GM18526 (cell line): ENCODE results near the gene TMCO2.

ENCODE experiments used
- POLR2A ChIP-seq: IDR thresholded peaks from 3 replicates; pipeline ENCODE4 v1.6.1; 2011; ENCODE audit not compliant: insufficient read length; ENCODE audit errors: extremely low read depth

The TMCO2 gene

DNA sequence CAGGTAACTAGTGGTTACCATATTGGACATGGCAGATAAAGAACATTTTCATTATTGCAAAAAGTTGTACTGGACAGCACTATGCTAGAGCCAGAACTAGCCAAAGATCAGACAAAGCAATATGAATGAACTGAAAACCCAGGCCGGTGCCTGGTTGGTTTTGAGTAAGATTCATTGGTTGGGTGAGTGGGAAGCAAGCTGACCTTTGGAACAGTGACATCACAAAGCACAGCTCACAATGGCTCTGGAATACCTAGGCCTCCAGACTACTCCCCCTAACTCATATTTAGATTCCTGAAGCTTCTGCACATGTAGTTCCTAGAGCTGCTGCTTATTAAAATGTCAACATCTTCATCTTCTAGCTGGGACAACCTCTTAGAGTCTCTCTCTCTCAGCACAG, at the start of gene TMCO2:
TSS of gene TMCO2 (plus strand) at position 283 of the 400 bp plus-strand sequence. CDS start at position 340, 57 bp downstream.
- TF ChIP-seq POLR2A: no peak

- TF ChIP-seq POLR2A: no peak
Observed at GRCh38 chr1:40199126-40199525, 48.6 kb upstream of the TMCO2 start.

GRCh38 chr1:40204856-40205255, 42.9 kb upstream of the TMCO2 start:
- no peak for TF ChIP-seq POLR2A

GRCh38 chr1:40210511-40211204, 37.1 kb upstream of the TMCO2 start:
- TF ChIP-seq POLR2A: no peak

DNA sequence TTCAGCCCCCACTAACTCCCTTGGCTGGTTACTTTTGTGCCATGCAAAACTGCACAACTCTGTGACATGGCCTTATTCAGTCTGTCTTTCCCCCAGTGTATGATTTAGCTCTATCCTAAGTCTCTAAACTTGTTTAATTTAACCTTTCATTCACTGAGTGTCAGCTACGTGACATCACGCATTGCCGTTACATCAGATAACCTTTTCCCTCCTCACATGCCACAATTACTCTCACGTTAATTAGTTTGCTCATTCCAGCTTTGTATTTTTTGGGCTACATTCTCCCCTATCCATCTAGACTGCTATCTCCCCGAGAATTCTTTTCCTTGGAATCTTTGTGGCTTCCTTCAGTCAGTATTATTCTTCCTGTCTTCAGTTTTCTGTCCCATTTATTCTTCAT, 29.4 kb upstream of the TMCO2 start:
- TF ChIP-seq POLR2A: no peak

DNA sequence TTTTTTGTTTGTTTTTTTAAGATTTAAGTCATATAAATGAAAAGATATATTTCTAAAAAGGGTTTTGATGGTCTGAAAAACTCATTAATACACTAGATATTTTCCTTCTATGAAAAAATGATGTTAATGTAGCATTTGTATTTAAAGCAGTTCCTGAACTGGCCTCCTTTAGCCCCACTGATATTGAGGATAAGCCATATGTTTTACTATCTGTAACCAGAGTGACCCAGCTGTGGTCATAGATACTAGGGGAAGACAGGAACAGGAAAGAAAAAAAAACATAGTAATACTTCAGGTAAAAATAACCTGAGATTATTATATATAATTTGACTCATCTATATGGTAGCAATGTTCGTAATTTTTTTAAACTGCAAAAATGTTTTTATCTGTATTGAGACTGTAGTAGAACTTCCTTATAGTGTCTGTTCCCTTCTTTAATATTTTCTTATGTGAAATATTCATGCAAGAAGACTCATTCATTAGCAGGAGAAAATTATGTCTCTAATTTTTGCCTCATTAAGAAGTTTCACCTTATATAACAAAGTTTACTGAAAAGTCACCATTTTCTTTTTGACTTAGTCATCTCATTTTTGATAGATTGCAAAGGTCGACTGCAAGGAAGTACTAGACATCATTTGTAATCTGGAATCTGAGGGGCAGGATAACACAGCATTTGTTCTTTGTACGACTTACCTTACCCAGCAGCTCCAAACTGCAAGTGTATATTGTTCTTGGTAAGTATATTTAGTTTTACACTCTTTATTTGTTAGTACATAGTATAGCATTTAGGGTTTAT, 25.6 kb upstream of the TMCO2 start:
- no peak for TF ChIP-seq POLR2A

DNA sequence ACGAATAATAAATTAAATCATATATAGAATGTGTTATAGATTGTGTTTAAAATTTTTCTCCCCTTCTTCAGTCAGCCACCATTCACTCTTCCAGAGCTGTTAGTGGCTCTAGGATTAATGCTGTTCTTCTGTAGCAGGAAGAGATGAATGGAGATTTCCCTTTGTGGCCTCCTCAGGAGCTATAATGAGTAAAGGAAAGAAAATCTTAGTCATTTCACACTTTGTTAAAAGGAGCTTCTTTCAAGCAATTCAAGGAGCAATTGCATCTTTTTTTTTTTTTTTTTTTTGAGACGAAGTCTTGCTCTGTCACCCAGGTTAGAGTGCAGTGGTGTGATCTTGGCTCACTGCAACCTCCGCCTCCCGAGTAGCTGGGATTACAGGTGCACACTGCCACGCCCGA, 23.7 kb upstream of the TMCO2 start:
- no peak for TF ChIP-seq POLR2A

GRCh38 chr1:40226192-40226591, 21.5 kb upstream of the TMCO2 start:
- no peak for TF ChIP-seq POLR2A

DNA sequence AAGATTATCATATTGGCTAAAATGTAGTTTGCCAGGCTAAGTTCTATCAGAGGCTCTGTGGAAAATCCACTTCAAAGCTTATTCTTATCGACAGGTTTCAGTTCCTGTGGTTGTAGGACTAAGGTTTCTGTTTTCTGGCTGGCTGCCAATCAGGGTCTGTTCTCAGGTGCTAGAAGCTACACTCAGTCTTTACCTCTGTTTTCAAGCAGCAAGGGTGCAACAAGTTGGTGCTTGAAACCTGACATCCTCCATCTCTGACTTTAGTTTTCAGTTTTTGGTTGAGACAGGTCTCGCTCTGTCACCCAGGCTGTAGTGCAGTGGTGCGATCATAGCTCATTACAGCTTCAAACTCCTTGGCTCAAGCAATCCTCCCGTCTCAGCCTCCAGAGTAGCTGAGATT, 15.3 kb upstream of the TMCO2 start:
- no peak for TF ChIP-seq POLR2A

DNA sequence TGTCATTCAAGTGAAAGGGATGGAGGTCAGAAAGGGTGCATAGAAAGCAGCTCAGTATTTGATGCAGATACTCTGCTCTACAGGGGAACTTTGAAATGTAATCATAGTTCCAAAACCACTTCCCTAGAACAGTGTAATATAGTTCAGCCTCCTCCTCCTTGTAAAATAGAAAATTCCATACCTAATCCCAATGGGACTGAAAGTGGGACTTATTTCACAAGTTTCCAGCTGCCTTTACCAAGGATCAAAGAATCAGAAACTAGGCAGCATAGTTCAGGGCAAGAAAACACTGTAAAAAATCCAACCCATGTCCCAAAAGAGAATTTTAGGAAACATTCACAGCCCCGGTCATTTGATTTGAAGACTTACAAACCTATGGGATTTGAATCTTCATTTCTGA, 8.1 kb upstream of the TMCO2 start:
- no peak for TF ChIP-seq POLR2A

DNA sequence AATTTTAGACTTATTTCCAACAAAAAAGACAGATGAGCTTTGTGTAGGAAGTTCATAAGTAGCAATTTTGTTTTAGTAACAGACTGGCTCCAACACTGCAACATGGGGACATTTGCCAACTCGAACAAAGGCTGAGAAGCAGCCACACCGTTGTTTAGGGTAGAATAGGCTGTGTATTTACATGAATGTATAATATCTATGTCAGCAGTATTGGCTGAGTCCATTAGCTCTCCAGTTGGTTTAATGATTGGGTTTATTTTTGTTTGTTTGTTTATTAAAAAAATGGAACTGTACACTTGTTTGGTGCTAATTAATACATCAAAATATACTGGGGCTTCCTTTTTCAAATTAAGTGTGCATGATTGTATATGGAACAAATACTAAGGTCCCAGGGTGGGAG, 7.3 kb upstream of the TMCO2 start:
- no peak for TF ChIP-seq POLR2A

GRCh38 chr1:40241362-40241761, 6.4 kb upstream of the TMCO2 start:
- TF ChIP-seq POLR2A: no peak

DNA sequence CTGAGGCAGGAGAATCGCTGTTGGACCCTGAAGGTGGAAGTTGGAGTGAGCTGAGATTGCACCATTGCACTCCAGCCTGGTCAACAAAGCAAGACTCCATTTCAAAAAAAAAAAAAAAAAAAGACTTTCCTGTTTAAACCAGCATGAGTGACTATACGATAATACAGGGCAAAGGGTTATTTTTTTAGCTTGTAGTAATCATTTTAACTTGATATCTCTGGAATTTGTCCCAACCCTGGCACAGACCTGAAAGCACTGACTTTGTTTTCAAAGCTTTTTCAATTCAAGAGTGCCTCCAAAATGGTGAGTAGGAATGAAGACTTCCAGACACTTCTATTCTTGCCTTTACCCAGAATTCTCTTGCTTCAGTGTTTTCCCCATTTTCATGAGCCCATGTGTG, 4.4 kb upstream of the TMCO2 start:
- TF ChIP-seq POLR2A: no peak

DNA sequence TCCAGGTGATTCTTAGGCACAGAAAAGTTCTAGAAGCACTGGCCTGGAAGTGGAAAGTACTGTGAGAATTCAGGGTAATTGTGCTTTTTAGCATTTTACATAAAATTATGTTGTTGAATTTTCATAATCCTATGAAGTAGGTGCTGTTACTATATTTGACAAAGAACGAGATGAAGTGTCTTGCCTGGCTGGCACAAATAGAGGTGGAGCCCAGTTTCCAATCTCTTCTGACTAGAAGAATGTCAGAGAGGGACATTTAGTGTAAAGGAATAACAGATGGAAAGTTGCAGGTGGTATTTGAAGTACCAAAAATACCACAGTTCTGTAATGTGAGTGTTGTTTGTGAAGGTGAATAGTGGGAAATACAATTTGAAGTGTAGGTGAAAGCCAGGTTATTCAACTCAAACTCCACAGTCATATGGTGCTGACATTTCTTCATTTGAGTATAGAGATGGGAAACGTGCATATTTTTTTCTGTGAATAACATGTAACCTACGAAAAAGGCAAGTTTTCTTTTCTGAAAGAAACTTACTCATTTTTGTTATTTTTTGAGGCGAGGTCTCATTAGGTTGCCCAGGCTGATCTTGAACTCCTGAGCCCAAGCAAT, 3.5 kb upstream of the TMCO2 start:
- no peak for TF ChIP-seq POLR2A

GRCh38 chr1:40245686-40246085, 2.1 kb upstream of the TMCO2 start:
- TF ChIP-seq POLR2A: no peak

- TF ChIP-seq POLR2A: no peak
Observed at GRCh38 chr1:40248412-40248811, 675 bp downstream of the TMCO2 start.
